GM19025 (cell line): ENCODE results near the gene SH3TC2.

Experiments used
- ATAC-seq: cut with Tn5 transposase; IDR thresholded peaks from one replicate; pipeline ENCODE4 v1.9.1; 2021; ENCODE audit warnings: mild to moderate bottlenecking, low read depth, moderate library complexity; ENCODE audit not compliant: unreplicated experiment

The SH3TC2 gene

DNA sequence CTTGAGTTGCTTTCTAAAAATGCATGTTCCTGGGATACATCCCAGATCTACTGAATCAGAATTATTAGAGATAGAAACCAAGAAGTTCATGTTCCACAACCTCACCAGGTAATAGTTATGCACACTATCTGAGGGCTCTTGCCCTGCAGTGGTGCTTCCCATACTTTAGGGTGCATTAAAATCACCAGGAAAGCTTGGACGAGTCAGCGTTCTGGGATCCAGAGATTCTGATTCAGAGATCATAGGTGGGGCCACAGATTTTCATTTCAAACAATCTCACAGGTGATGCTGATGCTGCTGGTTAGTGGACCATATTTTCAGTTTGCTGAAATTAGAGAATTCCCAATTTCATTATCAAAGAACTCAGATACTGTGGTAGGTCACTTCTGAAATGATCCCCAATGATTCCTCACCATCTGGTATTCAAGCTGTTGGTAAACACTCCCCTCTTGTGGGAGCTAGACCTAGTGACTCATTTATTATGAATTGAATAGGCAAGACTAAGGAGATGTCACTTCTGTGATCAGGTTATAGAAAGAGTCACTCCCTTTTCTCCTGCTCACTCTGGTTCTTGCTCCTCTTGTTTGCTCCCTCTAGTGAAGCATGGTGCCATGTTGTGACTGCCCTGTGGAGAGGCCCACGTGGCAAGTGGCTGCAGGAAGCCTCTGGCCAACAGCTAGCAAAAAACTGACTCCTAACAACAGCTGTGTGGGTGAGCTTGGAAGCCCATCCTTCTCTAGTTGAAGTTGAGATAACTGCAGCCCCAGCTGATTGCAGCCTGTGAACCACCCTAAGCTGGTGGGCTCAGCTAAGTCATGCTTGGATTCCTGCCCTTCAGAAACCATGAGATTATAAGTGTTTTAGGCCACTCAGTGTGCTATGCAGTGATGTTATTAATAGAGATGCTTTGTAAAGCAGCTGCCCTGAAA lies 59.8 kb downstream of the SH3TC2 start:
- no peak for ATAC-seq

DNA sequence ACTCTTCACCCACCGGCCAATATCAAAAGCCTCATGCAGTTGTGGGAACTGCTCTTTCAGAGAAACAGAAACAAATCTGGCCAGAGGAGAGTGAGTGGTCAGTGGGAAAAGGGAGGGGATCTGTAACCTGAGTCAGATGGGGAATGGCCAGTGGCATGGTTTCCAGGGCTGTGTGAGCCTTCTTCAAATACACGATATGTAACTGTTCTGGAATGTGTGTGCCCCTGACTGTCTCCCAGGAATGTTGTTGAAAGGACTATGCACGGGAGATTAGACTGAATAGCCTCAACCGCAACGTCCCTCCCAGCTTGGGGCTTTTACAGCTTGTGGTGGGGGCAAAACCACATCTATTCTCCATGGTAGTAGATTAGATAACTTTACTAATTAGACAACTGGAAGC lies 60.8 kb downstream of the SH3TC2 start:
- no peak for ATAC-seq

DNA sequence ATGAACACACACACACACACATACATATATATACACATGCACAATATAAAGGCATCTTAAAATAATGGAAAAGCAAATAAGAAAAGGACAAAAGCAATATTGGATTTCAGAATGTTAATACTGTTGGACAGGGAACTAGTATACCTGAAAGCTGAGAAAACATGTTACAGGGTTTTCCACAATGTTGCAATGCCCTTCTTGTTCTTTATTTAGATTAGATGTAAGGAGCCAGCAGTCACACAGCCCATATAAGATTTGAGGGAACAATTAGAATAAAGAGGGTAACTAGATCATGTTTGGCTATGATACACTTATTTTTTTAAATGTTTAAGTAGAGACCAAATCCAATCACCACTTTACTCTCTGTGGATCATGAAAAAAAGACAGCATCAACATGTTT lies 61.7 kb downstream of the SH3TC2 start:
- no peak for ATAC-seq

DNA sequence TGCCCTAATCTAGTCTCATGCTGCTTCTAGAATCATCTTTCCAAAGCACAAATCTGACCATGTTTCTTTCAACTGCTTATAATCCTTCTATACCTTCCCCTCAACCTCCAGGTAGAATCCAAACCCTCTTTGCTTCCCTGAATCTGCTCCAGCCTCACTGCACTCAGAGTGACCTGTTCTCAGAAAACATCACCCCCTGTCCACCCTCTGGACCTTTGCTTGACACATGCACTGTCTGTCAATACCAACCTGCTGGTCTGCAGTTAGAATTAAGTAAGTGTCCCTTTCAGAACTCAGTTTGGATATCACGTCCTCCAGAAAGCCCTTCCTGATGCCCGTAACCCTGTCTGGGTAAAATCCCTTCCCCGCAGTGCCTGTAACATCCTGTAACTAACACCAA lies 63.1 kb downstream of the SH3TC2 start:
- no peak for ATAC-seq

DNA sequence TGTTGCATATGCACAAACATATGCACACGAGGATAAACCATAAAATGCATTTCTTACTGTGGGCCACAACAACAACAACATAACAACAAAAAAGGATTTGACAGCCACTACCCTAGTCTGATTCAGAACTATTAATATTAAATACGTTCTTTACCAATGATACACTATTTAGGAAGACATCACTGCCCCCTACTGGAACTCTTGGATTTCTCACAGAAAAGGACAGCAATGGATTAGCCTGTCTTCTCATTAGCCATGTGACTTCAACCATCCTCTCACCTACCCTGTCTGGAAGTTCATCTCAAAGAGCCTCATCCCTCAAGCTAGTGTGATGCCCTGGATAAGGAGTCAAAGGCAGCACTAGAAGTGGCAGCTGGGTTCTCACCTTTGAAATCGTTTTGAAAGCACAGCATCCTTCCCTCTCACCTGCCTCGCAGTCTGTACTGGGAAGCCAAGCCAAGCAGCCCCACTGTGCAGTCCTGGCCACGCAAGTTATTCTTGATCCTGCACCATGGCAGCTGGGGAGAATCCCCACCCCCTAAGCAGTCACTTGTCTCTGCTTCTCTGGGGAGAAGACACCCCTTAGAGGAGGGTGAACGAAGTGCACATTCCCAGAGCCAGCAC lies 64.6 kb downstream of the SH3TC2 start:
- no peak for ATAC-seq

DNA sequence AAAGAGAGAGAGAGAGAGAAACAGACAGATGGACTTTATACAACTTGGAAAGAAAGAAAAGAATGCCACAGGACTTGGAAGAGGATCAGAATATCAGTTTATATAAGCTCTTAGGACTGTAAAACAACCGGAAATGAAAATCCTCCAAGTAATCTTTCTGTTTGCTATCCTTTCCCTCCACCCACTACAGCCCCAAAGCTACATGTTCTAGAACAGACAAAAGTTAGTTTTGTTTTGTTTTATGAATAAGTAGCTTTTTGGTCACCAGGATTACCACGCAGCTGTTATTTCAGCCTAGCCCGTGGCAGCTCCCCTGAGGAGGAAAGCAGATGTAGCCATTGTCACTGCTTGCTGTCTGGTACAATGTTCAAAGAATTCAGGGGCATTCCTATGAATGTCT lies 66.6 kb downstream of the SH3TC2 start:
- ATAC-seq, result no peak

DNA sequence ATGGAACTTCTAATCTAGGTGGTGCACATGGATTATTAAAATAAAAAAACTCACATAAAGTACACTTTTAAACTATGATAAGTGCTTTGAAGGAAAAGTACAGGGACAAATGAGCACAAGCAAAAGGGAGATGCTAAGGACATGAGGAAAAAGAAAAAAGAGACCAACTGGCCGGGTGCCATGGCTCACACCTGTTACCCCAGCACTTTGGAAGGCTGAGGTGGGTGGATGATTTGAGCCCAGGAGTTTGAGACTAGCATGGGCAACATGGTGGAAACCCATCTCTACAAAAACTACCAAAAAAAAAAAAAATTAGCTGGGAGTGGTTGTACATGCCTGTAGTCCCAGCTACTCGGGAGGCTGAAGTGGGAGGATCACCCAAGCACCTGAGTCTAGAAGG lies 67.1 kb downstream of the SH3TC2 start:
- ATAC-seq, result no peak

DNA sequence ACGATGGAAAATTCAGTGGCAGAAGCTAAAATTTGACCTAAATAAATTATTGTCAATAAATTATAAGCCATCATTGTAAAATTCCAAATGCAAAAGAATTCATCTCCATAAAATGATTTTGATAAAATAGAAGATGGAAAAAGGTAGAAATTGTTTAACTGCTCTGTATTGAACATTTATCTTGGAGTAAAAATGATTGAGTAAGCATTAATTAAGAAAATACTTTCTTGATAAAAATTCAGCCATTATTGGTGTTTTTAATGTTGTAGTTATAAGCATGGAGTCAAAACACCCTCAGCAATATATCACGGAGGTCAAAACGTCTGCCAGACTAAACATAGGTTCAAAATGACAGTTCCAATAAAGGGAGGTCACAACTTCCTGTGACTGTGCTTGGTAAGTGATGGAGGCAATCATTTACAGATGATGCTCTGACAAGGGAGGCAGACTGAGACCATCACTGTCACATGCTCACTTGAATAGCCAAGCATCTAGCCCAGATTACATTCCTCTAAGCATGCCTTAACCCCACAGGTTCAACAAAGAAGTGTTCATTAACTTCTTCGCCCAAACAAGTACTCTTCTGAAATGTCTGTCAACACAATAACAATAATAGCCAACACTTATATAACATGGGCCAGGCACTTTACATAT lies 69.5 kb downstream of the SH3TC2 start:
- ATAC-seq, result no peak

DNA sequence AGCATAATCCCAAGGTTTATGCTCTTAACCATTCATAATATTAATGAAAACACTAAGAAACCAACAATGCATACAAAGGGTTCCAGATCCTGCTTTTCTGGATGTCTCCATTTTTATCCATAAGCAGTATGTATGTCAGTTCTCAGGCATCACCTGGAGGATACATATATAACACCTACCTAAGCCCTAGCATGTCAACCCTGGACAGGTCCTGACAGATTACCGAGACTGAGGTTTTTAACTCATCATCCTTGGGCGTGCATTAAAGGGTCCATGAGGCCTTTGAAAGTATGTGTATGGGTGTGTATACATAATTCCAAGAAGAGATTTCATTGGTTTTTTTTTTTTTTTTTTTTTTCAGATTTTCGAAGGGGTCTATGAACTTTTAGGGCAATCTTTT lies 70.6 kb downstream of the SH3TC2 start:
- no peak for ATAC-seq

DNA sequence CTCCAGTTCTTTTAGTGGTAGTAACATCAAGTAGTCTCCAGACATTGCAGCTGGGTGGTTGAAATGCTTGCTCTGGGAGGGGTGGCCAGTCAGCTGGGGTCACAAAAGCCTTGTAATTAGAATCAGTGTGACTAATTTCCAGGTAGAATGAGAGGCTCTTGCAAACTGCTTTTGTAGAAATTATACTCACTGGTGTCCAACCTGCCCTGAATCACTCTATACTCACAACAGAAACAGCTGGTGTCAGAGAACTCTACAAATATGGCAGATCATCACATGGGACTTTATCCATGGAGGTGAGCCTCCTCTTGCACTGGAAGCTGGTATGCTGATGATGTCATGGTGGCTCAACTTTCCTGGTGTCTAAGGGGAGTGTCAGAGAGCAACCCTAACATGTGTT lies 71.3 kb downstream of the SH3TC2 start:
- ATAC-seq, result no peak

DNA sequence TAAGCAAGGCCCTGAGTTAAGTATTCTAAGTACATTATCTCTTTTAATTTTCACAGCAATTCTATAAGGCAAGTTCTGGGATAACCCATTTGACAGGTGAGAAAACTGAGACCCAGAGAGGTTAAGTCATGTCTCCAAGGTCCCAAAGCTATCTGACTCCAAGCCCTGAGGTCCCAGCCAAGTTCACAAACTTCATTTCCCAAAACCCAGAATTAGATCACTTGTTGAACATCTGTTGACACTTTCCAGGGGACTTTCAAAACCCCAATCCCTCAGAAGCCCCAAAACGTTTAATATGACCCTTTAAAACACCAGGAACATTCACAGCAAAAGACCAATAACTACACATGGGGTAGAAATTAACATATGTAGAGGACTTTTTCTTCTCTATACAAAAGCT lies 72.0 kb downstream of the SH3TC2 start:
- no peak for ATAC-seq

DNA sequence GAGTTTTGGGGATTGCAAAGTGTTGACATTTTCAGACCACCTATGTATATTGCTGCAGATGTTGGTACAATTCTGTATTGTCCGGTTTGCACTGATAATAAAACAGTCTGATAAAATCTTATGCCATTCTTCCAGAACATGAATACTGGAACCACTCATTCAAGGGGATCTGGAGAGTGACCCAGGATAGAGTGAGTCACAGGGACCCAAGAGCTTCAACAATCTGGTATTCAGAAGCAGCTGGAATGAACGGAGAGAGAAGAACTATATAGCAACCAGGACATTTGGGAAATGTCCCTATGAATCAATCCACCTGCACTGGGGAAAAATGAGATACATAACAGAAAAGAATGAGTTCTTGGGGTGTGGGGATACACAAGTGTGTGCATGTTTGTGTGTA lies 73.3 kb downstream of the SH3TC2 start:
- no peak for ATAC-seq

DNA sequence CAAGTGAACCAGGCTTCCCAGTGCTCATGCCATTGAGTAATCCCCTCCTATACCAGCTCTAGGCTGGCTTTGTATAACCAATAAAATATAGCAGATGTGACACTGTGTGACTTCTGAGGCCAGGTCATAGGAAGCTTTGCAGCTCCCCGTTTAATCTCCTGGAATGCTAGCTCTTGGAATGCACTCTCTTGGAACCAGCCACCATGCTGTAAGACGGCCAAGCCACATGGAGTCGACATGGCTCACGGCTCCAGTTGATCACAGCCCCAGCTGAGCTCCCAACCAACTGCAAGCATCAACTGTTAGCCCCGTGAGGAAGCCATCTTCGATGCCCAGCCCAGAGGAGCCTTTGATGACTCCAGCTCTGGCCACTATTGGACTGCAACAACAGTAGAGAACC lies 74.5 kb downstream of the SH3TC2 start:
- ATAC-seq, result no peak

DNA sequence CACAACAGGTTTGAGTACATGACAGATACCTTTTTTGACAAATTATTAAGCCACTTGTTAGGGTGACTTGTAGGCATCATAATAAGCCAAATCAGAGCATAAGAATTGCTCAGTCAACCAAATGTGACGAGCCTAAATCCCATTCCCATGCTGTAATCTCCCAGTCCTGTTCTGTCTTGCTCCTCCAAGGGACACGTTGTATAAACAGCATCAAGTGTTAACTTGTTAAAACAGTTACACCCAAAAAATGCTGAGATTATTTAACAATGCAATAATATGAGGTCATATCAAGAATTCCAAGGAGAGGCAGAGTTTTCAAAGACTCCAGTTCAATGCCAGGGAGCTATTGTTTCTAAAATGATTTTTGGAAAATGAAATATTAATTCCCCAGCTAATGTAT lies 76.2 kb downstream of the SH3TC2 start:
- no peak for ATAC-seq

DNA sequence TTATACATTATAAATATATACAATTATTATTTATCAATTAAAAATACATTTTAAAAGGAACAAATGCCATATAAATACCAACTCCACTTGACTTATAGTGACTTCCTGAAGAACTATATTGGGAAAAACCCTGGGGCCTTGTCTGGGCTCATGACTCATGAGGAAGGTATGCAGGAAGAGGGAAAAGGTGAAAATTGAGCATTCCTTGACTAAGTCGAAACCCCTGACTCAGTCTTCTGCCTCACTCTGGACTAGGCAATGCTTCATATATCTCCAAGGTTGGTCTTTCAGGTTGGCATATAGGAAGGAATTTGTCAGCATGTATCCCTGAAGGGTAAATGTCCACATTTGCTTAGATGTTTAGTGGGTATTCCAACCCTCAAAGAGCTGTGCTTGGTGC lies 78.5 kb downstream of the SH3TC2 start:
- ATAC-seq, result no peak

DNA sequence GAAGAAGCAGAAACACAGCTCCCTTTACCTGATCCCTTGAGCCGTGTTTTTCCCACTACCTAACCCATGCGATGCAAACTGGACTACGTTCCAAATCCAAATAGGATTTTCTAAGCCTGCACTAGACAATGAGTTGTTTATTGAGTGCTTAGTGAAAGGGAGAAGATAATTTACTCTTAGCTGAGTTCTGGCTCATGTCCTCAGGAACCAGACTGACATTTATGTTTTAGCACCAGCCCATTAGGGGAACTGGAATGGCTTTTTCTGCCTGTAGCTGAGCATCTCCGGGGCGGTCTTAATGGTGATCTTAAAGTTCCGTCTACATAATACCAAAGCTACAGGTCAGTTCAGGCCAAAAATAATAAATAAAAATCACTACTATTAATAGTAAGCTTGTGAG lies 81.5 kb downstream of the SH3TC2 start:
- ATAC-seq, result no peak

DNA sequence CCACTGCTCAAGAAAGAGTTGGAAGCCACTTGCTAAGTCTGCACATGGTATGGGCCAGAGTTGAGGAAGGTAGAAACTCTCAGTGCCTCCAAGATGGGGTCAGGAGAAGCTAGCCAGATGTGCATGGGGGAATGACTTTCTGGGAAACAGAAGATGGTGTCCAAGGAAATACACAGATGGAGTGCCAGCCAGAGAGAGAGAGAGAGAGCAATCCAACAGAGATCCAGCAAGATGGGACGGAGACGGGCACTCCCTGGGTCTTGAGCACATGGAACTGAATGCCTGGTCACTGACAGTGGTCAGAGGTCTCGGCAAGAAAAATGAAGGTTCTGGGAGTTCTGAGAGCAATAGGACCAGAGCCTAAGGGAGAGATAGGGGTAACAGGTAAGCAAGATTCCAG lies 82.1 kb downstream of the SH3TC2 start:
- ATAC-seq, result no peak

DNA sequence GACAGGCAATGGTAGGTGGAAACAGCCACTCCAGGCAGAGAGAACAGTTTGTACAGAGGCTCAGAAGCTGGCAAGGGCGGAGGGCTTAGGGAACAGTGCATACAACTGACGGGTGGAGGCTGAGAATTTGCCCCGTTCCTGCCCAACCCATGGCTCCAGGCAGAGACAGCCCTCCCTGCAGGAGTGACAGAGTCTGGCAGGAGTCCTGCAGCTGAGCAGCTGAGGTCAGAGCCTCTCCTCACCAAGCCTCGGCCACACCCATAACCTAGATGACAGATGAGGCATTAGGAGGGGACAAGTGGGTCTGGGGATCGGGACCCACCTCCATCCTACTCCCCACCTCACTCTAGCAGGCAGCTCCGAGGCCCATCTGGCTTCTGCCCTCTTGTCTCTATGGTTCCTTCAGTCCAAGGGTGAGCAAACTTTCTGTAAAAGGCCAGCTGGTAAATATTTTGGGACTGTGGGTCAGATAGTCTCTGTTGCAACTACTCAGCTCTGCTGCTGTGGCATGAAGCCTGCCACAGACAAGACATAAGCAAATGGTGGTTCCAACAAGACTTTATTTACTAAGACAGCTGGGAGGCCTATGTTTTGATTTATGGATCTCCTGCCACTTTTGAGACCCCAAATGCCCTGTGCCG lies 83.7 kb downstream of the SH3TC2 start:
- ATAC-seq, result no peak

DNA sequence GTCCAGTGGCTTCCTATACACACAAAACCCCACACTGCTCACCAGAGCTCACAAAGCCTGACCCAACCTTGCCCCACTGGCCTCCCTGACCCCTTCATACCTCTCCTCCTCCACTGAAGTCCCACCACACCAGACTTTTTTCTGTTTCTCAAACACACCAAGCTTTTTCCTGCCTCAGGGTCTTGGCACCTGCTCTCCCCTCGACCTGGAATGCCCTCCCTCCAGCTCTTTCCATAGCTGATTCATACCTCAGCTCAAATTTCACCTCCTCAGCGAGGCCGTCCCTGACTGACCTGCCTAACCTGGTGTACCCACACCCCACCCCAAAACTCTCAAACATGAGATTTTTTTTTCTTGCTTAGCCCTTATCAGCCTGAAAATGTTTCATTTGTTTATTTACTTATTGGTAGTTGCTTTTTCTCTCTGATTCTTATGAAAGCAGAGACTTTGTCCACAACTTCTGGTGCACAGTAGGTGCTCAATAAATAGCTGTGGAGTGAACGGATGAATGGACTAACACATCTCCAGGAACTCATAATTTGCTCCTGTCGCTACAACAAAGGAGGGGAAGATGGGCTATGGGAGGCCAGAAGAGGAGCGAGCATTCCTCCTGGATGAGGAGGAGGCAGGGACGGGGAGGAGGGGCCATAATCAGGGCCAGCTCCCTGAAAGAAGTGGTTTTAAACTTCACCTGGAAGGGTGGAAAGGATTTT lies 84.3 kb downstream of the SH3TC2 start:
- no peak for ATAC-seq

DNA sequence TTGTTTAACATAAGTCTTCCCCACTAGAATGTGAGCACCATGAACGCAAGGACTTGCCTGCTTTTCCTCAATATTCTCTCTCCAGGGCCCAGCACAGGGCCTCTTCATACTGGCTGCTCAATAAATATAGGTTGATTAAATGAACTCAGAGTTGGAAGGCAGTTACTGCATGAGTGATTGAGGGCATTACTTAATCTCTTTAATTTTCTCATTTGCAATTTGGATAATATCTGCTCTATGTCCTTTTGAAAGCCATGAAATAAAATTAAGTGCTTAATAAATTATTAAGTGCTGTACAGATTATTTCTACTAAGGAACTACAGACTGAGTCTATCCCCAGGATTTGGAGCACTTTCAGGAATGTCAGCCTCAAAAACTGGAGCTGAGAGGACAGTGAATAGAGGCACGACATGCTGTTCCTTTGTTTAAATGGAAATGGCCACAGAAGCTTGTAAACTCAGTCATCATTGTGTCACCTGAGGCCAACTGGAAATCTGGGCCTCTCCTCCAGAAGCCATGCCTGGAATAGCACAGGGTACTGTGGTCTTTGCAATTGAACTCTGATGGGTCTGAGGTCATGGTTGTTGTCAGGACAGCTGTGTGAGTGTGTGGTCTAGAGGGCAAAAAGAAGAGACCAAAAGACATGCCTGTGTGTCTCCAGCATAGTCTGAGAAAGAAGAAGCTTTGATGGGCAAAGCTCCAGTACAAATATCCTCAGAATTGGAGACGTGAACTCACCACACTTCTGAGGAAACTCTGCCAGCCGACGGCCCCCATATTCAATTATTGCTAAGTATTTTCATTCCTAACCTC lies 86.1 kb downstream of the SH3TC2 start:
- no peak for ATAC-seq
